ENCODE results near the gene HS6ST1.
A peak's percentile ranks its signal among the peaks of the same experiment; 100 is the strongest.

The HS6ST1 gene

GRCh38 chr2:128233790-128234395, 84.8 kb downstream of the HS6ST1 start:
- DNase-seq: no peak

GRCh38 chr2:128232965-128233789, 85.5 kb downstream of the HS6ST1 start:
- DNase-seq: peak; percentile 92

- peak; percentile 38 for DNase-seq
These were observed 89.8 kb downstream of the HS6ST1 start for GRCh38 chr2:128228894-128229293.

GRCh38 chr2:128227862-128228261, 90.8 kb downstream of the HS6ST1 start:
- DNase-seq: no peak

- no peak for DNase-seq
These were observed 98.8 kb downstream of the HS6ST1 start for GRCh38 chr2:128219891-128220290.

GRCh38 chr2:128217671-128218070, 101.0 kb downstream of the HS6ST1 start:
- peak; percentile 19 for DNase-seq

- DNase-seq: peak; percentile 59
These were observed 102.6 kb downstream of the HS6ST1 start for GRCh38 chr2:128215897-128216642.
